Measurements from ENCODE around the gene LRP8.

The LRP8 gene

GRCh38 chr1:53352561-53352960, 24.7 kb upstream of the LRP8 start:
- peaks cover 5% of the 10 kb centered on the region for H3K9me3 Mint-ChIP-seq
- ATAC-seq (replicated peaks; ENCODE audit: extremely low read depth, poor library complexity, severe bottlenecking) (no peak), DNase-seq (ENCODE audit: low spot score in 2 of 2) (no peak)
- no peaks in the 10 kb centered on the region for H3K27me3 Mint-ChIP-seq
- no peaks in the 10 kb centered on the region for H3K4me1 Mint-ChIP-seq
- no peak overlapping the region for H3K27ac Mint-ChIP-seq (ENCODE audit: low read depth)
- H3K36me3 Mint-ChIP-seq (ENCODE audit: insufficient read depth) = peaks cover 6% of the 10 kb centered on the region
- H3K4me3 Mint-ChIP-seq = no peak overlapping the region

DNA sequence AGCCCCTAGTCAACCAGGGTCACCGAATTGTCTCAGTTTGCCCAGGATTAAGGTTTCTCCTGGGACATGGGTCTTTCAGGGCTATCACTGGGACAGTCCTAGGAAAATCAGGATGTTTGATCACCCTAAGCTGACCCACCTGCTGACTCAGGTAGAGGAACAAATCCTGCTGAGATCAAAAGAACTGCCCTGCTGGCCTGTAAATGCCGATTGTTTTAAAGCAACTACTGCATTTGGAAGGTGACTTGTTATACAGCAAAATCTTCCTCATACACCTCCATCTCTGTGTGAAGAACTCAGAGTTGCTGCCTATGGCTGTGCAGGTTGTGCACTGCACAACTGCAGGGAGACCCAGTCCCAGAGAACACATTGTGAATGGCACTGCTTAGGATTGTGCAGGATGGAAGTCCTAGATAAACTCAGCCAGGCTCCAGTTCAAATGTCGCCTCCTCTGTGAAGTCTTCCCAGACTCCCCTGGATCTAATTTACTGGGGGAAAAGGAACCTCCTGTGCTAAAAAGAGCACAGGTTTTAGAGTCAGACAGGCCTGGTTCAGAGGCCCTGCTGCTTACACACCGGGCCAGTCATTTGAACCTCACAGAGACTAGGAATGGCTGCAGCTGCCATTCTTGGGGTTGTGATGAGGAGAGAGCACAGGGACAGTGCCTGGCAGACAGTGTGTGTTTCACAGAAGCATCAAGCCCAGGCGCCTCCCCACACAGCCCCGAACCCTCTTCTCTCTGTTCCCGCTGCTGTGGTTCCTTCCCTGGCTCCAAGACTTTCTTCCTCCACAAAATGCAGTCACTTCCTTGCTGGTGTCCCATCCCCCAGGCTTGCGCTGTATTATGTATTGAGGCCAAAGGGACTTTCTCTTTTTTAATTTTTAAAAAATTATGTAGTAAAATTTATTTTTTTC, 23.2 kb upstream of the LRP8 start:
- ATAC-seq (replicated peaks; ENCODE audit: extremely low read depth, poor library complexity, severe bottlenecking) = no peak
- Mint-ChIP-seq H3K9me3 (no peaks in the 10 kb centered on the region), H3K27ac (ENCODE audit: low read depth) (no peak overlapping the region), H3K4me1 (no peaks in the 10 kb centered on the region), H3K27me3 (no peaks in the 10 kb centered on the region), H3K4me3 (no peak overlapping the region), H3K36me3 (ENCODE audit: insufficient read depth) (peaks cover 6% of the 10 kb centered on the region)
- peak in 1 of 2 donors; percentile 1 for DNase-seq (ENCODE audit: low spot score in 2 of 2)

DNA sequence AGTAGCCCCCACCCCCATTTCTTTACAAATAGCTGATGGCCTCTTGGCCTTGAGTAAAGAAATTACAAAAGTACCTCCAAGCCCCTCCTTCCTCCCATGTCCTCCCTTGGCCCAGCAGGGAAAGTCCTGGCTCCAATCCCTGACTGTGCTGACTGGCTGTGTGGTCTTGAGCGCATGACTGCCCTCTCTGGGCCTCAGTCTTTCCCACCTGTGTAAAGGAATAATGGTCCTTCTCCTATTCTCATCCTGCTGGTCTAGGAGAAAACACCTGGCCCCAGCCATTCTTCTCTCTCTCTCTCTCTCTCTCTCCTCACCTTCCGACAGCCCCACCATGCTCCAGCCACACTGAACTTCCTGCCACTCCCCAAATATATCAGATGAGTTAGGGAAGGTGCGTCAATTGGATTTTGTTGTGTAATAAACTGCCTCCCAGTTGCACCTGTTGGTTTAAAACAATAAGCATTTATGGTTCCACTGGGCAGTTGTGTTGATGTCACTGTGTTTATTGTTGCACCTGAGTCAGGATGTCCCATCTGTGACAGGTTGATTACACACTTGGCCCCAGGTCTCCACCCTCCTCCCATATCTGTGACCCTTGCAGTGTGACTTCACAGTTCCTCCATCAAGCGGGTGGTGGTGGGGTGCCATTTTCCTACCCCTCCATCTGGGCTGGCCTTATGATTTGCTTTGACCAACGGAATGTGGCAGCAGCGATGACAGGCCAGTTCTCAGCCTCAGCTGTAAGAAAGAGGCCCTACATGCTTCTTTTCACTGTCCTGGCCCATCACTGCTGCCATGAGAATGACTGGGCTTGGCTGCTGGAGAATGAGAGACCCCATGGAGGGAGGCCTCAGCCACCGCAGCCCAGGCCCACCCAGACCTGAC, 22.3 kb upstream of the LRP8 start:
- peak in 1 of 2 donors; percentile 9 for DNase-seq (ENCODE audit: low spot score in 2 of 2)
- ATAC-seq (replicated peaks; ENCODE audit: extremely low read depth, poor library complexity, severe bottlenecking) = no peak
- no peaks in the 10 kb centered on the region for H3K4me1 Mint-ChIP-seq
- H3K4me3 Mint-ChIP-seq = no peak overlapping the region
- no peaks in the 10 kb centered on the region for H3K9me3 Mint-ChIP-seq
- peaks cover 6% of the 10 kb centered on the region for H3K36me3 Mint-ChIP-seq (ENCODE audit: insufficient read depth)
- H3K27me3 Mint-ChIP-seq = no peaks in the 10 kb centered on the region
- H3K27ac Mint-ChIP-seq (ENCODE audit: low read depth) = peak overlapping the region; percentile 24

DNA sequence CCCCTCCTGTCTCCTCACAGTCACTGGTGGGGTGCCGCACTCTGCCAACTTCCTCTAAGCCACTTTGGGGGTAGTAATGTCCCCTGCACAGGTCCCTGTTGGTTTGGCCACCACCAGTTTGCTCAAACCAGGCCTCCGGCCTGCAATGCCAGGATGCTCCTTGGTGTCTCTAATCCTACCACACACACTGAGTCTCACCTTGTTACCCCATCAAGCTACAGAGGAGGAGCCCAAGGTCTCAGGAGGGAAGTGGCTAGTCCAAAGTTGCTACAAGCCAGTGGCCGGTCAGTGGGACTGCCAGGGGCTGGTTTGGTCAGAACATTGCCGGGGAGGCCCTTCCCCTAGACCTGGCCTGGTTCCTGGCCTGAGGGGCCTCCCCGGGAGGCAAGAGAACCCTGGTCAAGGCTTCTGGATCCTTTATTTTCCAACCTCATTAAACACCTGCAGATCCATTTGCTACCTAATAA, 21.5 kb upstream of the LRP8 start:
- no peaks in the 10 kb centered on the region for H3K4me1 Mint-ChIP-seq
- ATAC-seq (replicated peaks; ENCODE audit: extremely low read depth, poor library complexity, severe bottlenecking) = no peak
- DNase-seq (ENCODE audit: low spot score in 2 of 2) = peak; percentile 7 to 8
- peaks cover 6% of the 10 kb centered on the region for H3K36me3 Mint-ChIP-seq (ENCODE audit: insufficient read depth)
- no peak overlapping the region for H3K4me3 Mint-ChIP-seq
- no peaks in the 10 kb centered on the region for H3K27me3 Mint-ChIP-seq
- H3K27ac Mint-ChIP-seq (ENCODE audit: low read depth) = no peak overlapping the region
- no peaks in the 10 kb centered on the region for H3K9me3 Mint-ChIP-seq

DNA sequence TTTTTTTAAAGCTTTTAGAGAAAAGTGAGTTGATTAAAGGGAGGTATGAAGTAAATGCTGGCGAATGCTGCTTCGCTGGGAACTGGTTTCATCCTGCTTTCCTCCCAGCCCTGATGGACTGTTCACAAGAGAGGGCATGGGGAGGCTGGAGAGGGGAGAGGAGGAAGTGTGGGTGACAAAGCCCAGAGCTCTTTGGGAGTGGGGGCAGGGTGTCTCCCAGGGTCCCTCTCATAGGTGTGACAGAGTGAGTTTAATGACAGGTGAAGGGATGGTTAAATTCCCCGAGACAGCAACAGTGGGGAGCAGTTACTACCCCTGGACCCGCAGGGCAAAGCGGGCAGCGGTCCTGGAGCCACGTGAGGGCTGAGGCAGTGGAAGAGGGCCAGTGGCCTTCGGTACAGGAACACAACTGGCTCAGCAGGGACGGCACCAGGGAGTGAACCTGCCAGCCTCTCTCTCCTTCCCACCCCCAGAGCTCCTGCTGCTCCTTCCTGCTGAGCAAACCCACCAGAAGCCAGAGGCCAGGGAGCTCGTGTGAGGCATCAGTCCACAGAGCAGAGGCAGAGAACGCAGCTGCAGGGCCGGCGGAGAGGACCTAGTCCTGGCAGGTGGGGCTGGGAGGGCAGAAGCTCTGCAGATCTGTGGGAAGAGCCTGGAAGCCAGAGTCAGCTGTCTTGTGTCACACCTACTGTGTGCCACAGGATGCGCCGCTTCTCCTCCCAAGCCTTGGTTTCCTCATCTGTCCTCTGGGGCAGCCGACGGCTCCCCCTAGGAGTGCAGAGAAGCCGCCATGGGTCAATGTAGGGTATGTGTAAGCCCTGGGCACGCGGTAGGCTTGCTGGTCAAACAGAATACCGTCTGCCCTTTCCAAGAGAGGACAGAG, 20.9 kb upstream of the LRP8 start:
- H3K4me3 Mint-ChIP-seq = no peak overlapping the region
- peaks cover 6% of the 10 kb centered on the region for H3K36me3 Mint-ChIP-seq (ENCODE audit: insufficient read depth)
- H3K9me3 Mint-ChIP-seq = no peaks in the 10 kb centered on the region
- H3K27me3 Mint-ChIP-seq = no peaks in the 10 kb centered on the region
- peak overlapping the region; percentile 46 for H3K27ac Mint-ChIP-seq (ENCODE audit: low read depth)
- DNase-seq (ENCODE audit: low spot score in 2 of 2) (peak; percentile 4 to 10), ATAC-seq (replicated peaks; ENCODE audit: extremely low read depth, poor library complexity, severe bottlenecking) (no peak)
- no peaks in the 10 kb centered on the region for H3K4me1 Mint-ChIP-seq

DNA sequence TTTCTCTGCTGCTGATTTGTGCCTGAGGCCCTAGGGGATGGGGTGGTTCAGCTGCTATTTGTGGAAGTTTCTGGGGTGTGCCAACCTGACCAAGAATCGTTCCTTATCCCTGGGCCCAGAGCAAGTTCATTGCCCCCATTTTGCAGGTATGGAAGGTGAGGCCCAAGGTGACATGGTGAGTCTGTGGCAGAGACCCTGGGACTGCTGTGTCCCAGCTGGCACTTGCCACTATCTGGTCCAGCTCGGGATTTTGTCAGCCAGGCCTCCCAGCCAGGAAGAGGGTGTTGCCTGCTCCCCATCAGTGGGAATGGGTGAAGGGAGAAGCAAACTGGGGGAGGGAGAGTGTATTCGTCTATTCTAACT, 18.9 kb upstream of the LRP8 start:
- no peaks in the 10 kb centered on the region for H3K9me3 Mint-ChIP-seq
- ATAC-seq (replicated peaks; ENCODE audit: extremely low read depth, poor library complexity, severe bottlenecking) (no peak), DNase-seq (ENCODE audit: low spot score in 2 of 2) (no peak)
- no peak overlapping the region for H3K4me3 Mint-ChIP-seq
- no peaks in the 10 kb centered on the region for H3K27me3 Mint-ChIP-seq
- no peaks in the 10 kb centered on the region for H3K4me1 Mint-ChIP-seq
- peaks cover 6% of the 10 kb centered on the region for H3K36me3 Mint-ChIP-seq (ENCODE audit: insufficient read depth)
- no peak overlapping the region for H3K27ac Mint-ChIP-seq (ENCODE audit: low read depth)

DNA sequence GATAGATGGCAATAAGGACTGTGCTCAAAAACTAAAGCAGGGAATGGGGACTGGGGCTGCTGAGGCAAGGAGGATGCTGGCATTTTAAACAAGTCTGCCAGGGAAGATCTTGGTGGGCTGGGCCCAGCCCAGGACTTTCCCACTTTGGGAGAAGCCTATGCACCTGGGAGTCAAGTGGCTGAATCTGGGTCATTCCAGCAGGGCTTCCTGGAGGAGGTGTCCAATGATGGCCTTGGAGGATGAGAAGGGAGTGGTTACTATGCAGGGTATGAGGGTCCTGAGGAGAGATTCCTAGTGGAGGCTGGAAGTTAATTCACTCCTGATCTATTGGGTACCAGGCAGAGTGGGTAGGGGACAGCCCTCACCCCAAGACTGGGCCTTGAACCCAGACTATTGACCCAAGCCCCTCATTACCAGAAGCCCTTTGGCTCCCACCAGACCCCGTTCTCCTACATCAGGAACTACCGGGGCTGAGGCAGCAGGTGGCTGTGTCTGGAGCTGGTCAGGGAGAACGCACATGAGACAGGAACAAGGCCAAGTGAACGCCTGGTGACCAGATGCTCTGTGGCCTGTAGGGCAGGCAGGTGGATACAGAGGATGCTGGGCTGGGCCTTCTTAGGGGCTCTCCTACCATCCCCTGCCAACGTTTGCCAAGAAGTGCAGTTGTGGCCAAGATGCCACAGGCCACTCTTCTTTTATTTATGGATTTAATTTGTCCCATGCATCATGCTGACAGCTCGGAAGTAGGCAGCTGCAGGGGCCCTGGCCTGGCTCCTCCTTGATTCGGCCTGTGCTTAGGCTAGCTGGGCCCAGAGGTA, 18.3 kb upstream of the LRP8 start:
- H3K27me3 Mint-ChIP-seq = no peaks in the 10 kb centered on the region
- ATAC-seq (replicated peaks; ENCODE audit: extremely low read depth, poor library complexity, severe bottlenecking) = no peak
- no peaks in the 10 kb centered on the region for H3K4me1 Mint-ChIP-seq
- peaks cover 6% of the 10 kb centered on the region for H3K36me3 Mint-ChIP-seq (ENCODE audit: insufficient read depth)
- H3K4me3 Mint-ChIP-seq = no peak overlapping the region
- peak; percentile 2 to 3 for DNase-seq (ENCODE audit: low spot score in 2 of 2)
- no peaks in the 10 kb centered on the region for H3K9me3 Mint-ChIP-seq
- H3K27ac Mint-ChIP-seq (ENCODE audit: low read depth) = no peak overlapping the region

GRCh38 chr1:53344921-53345838, 17.3 kb upstream of the LRP8 start:
- ATAC-seq (replicated peaks; ENCODE audit: extremely low read depth, poor library complexity, severe bottlenecking) = no peak
- peak in 1 of 2 donors; percentile 4 for DNase-seq (ENCODE audit: low spot score in 2 of 2)
- H3K27ac Mint-ChIP-seq (ENCODE audit: low read depth) = no peak overlapping the region
- H3K36me3 Mint-ChIP-seq (ENCODE audit: insufficient read depth) = peaks cover 5% of the 10 kb centered on the region
- no peak overlapping the region for H3K4me3 Mint-ChIP-seq
- H3K4me1 Mint-ChIP-seq = no peaks in the 10 kb centered on the region
- H3K27me3 Mint-ChIP-seq = no peaks in the 10 kb centered on the region
- H3K9me3 Mint-ChIP-seq = no peaks in the 10 kb centered on the region

- ATAC-seq (replicated peaks; ENCODE audit: extremely low read depth, poor library complexity, severe bottlenecking) = no peak
- H3K27me3 Mint-ChIP-seq = no peaks in the 10 kb centered on the region
- no peaks in the 10 kb centered on the region for H3K36me3 Mint-ChIP-seq (ENCODE audit: insufficient read depth)
- H3K9me3 Mint-ChIP-seq = no peaks in the 10 kb centered on the region
- no peak overlapping the region for H3K4me3 Mint-ChIP-seq
- H3K4me1 Mint-ChIP-seq = no peaks in the 10 kb centered on the region
- peak; percentile 6 to 11 for DNase-seq (ENCODE audit: low spot score in 2 of 2)
- no peak overlapping the region for H3K27ac Mint-ChIP-seq (ENCODE audit: low read depth)
Observed at GRCh38 chr1:53343831-53344668, 16.2 kb upstream of the LRP8 start.

- H3K27ac Mint-ChIP-seq (ENCODE audit: low read depth) = no peak overlapping the region
- H3K4me3 Mint-ChIP-seq = no peak overlapping the region
- no peaks in the 10 kb centered on the region for H3K4me1 Mint-ChIP-seq
- no peaks in the 10 kb centered on the region for H3K9me3 Mint-ChIP-seq
- no peaks in the 10 kb centered on the region for H3K27me3 Mint-ChIP-seq
- DNase-seq (ENCODE audit: low spot score in 2 of 2) (peak; percentile 4 to 8), ATAC-seq (replicated peaks; ENCODE audit: extremely low read depth, poor library complexity, severe bottlenecking) (no peak)
- H3K36me3 Mint-ChIP-seq (ENCODE audit: insufficient read depth) = no peaks in the 10 kb centered on the region
Observed at GRCh38 chr1:53342735-53343470, 15.0 kb upstream of the LRP8 start.

Measured in central memory CD8-positive, alpha-beta T cell (primary cell).